SK-N-SH (cell line): ENCODE results near the gene NECTIN2.

Source experiments
- CHD2 ChIP-seq: fragments of 150-350 bp; IDR thresholded peaks from 2 replicates; pipeline ENCODE4 v1.6.1; 2018; ENCODE audit warnings: low read length; ENCODE audit not compliant: partially characterized antibody
- FOSL2 ChIP-seq: IDR thresholded peaks from 2 replicates; pipeline ENCODE4 v1.4.0; 2012; ENCODE audit warnings: low read depth, mild to moderate bottlenecking, moderate library complexity, borderline replicate concordance
- MAX ChIP-seq: IDR thresholded peaks from 2 replicates; pipeline ENCODE4 v1.4.0; 2012; ENCODE audit warnings: low read depth
- MEF2A ChIP-seq: IDR thresholded peaks from 2 replicates; pipeline ENCODE4 v1.4.0; 2012; ENCODE audit warnings: low read depth, borderline replicate concordance
- NRF1 ChIP-seq: IDR thresholded peaks from 2 replicates; pipeline ENCODE4 v1.6.1; 2012; ENCODE audit warnings: low read depth, mild to moderate bottlenecking, low read length
- PBX3 ChIP-seq: IDR thresholded peaks from 2 replicates; pipeline ENCODE4; 2012
- RAD21 ChIP-seq: IDR thresholded peaks from 2 replicates; pipeline ENCODE4 v1.6.1; 2012; ENCODE audit warnings: mild to moderate bottlenecking, low read length
- REST ChIP-seq: IDR thresholded peaks from 2 replicates; pipeline ENCODE4 v1.6.1; 2012; ENCODE audit warnings: mild to moderate bottlenecking, low read depth, low read length, moderate library complexity
- RXRA ChIP-seq: IDR thresholded peaks from 2 replicates; pipeline ENCODE4 v1.4.0; 2012; ENCODE audit warnings: low read depth, mild to moderate bottlenecking, borderline replicate concordance
- TAF1 ChIP-seq: IDR thresholded peaks from 2 replicates; pipeline ENCODE4 v1.6.1; 2012; ENCODE audit warnings: low read depth, mild to moderate bottlenecking, low read length, moderate library complexity, borderline replicate concordance
- YY1 ChIP-seq: IDR thresholded peaks from 2 replicates; pipeline ENCODE4 v1.4.0; 2012; ENCODE audit warnings: low read depth, mild to moderate bottlenecking
- TF ChIP-seq, protein P1 (sequence below): fragments of 200-600 bp; sonication (generic); IDR thresholded peaks from 2 replicates; pipeline ENCODE4 v1.6.1; 2017; ENCODE audit warnings: antibody characterized with exemption, mild to moderate bottlenecking, moderate library complexity
- TF ChIP-seq, protein P2 (sequence below): IDR thresholded peaks from 2 replicates; pipeline ENCODE4 v1.4.0; 2012; ENCODE audit warnings: low read depth, borderline replicate concordance

GRCh38 chr19:44846455-44847143 lies 502 bp downstream of the NECTIN2 start:
- TF ChIP-seq RXRA (no peak), MEF2A (no peak), MAX (no peak), NRF1 (no peak), RAD21 (no peak), PBX3 (no peak), REST (no peak), FOSL2 (no peak), TAF1 (no peak), YY1 (no peak), CHD2 (no peak)
- TF ChIP-seq, protein P1, sequence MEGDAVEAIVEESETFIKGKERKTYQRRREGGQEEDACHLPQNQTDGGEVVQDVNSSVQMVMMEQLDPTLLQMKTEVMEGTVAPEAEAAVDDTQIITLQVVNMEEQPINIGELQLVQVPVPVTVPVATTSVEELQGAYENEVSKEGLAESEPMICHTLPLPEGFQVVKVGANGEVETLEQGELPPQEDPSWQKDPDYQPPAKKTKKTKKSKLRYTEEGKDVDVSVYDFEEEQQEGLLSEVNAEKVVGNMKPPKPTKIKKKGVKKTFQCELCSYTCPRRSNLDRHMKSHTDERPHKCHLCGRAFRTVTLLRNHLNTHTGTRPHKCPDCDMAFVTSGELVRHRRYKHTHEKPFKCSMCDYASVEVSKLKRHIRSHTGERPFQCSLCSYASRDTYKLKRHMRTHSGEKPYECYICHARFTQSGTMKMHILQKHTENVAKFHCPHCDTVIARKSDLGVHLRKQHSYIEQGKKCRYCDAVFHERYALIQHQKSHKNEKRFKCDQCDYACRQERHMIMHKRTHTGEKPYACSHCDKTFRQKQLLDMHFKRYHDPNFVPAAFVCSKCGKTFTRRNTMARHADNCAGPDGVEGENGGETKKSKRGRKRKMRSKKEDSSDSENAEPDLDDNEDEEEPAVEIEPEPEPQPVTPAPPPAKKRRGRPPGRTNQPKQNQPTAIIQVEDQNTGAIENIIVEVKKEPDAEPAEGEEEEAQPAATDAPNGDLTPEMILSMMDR: no peak
- TF ChIP-seq, protein P2, sequence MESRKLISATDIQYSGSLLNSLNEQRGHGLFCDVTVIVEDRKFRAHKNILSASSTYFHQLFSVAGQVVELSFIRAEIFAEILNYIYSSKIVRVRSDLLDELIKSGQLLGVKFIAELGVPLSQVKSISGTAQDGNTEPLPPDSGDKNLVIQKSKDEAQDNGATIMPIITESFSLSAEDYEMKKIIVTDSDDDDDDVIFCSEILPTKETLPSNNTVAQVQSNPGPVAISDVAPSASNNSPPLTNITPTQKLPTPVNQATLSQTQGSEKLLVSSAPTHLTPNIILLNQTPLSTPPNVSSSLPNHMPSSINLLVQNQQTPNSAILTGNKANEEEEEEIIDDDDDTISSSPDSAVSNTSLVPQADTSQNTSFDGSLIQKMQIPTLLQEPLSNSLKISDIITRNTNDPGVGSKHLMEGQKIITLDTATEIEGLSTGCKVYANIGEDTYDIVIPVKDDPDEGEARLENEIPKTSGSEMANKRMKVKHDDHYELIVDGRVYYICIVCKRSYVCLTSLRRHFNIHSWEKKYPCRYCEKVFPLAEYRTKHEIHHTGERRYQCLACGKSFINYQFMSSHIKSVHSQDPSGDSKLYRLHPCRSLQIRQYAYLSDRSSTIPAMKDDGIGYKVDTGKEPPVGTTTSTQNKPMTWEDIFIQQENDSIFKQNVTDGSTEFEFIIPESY: no peak
